HCT116 (cell line): Measurements from ENCODE around the gene SLC46A1. TPM values are rescaled to one million over a fixed set of nuclear protein-coding genes. Genes with fewer than 3 reads are reported as not detected.

ENCODE experiments used
- ATAC-seq: fragments of 200-7000 bp; cut with Tn5 transposase; 2 replicates; pipeline ENCODE4 v1.9.1; 2020; ENCODE audit warnings: mild to moderate bottlenecking, moderate library complexity
- BruUV-seq: library from RNA; stranded (reverse); fragments of 400-500 nt; replicated peaks from 2 replicates; lab custom pipeline; 2021; lab: Mats Ljungman, UMichigan
- CTCF ChIA-PET: fragments of 300-600 bp; sonication (Branson Sonifier 250); formaldehyde crosslinking; loops from one replicate; lab custom pipeline; 2021; ENCODE audit warnings: antibody characterized with exemption; lab: Charles Lee
- POLR2A ChIA-PET: fragments of 300-600, 350-600 bp; sonication (Branson Sonifier 250); formaldehyde crosslinking; loops from one replicate; lab custom pipeline; 2021; ENCODE audit warnings: antibody characterized with exemption; lab: Charles Lee
- RAD21 ChIA-PET, 2 experiments: fragments of 300-600 bp; sonication (Branson Sonifier 250); formaldehyde crosslinking; loops; one replicate each; lab custom pipeline; 2023; ENCODE audit warnings: low total read pairs in 2 of 2; ENCODE audit not compliant: uncharacterized antibody in 2 of 2, unreplicated experiment in 2 of 2, low non-redundant PET in 1 of 2; lab: Charles Lee
- DNase-seq: peaks from one replicate; pipeline ENCODE4 v3.0.0-alpha.2; 2010; ENCODE audit warnings: low read depth, low spot score
- H2AFZ ChIP-seq: fragments of 200-600 bp; shearing (Covaris generic), sonication (generic); 2 replicates; pipeline ENCODE4 v1.6.1; 2017; ENCODE audit warnings: low read depth, mixed run types, mixed read lengths, antibody characterized with exemption, low read length; ENCODE audit not compliant: poor library complexity, severe bottlenecking
- H3K27ac ChIP-seq: 2 replicates; pipeline ENCODE4 v1.5.1; 2012; ENCODE audit warnings: low read depth, low read length
- H3K27me3 ChIP-seq: fragments of 200-600 bp; sonication (generic); 2 replicates; pipeline ENCODE4 v1.6.1; 2016; ENCODE audit warnings: mixed run types, low read length, mixed read lengths; ENCODE audit not compliant: insufficient read depth
- H3K36me3 ChIP-seq, 2 experiments: fragments of 200-500 bp in 1 of 2; fragments of 200-600 bp in 1 of 2; sonication (Bioruptor generic) in 1 of 2; sonication (generic) in 1 of 2; 2 replicates each; pipeline versions ENCODE4 v1.5.1 to v1.6.1; 2014 to 2016; ENCODE audit warnings: low read length in 2 of 2, inconsistent platforms in 1 of 2, mixed read lengths in 1 of 2, mixed run types in 1 of 2; ENCODE audit not compliant: insufficient read depth in 2 of 2, control insufficient read depth in 1 of 2
- H3K4me1 ChIP-seq, 2 experiments: fragments of 200-600 bp in 1 of 2; sonication (generic) in 1 of 2; 2 replicates each; pipeline versions ENCODE4 v1.5.1 to v1.6.1; 2012 to 2017; ENCODE audit warnings: low read length in 2 of 2, inconsistent platforms in 1 of 2, mild to moderate bottlenecking in 1 of 2, mixed read lengths in 1 of 2, mixed run types in 1 of 2, moderate library complexity in 1 of 2; ENCODE audit not compliant: insufficient read depth in 2 of 2, control insufficient read depth in 1 of 2
- H3K4me2 ChIP-seq: fragments of 200-600 bp; sonication (generic); 2 replicates; pipeline ENCODE4 v1.6.1; 2017; ENCODE audit warnings: mixed run types, low read length, mixed read lengths
- H3K4me3 ChIP-seq, 2 experiments: fragments of 200-600 bp in 1 of 2; sonication (generic) in 1 of 2; replicated peaks in 1 of 2; 2 replicates each; pipeline ENCODE4 v1.5.1; 2011 to 2016; ENCODE audit warnings: low read length in 2 of 2, control low read depth in 1 of 2, low read depth in 1 of 2, mild to moderate bottlenecking in 1 of 2, mixed read lengths in 1 of 2, mixed run types in 1 of 2
- H3K79me2 ChIP-seq: fragments of 200-600 bp; sonication (generic); 2 replicates; pipeline ENCODE4 v1.6.1; 2017; ENCODE audit warnings: mild to moderate bottlenecking, mixed run types, low read length, moderate library complexity, mixed read lengths; ENCODE audit not compliant: insufficient read depth
- H3K9ac ChIP-seq: fragments of 200-600 bp; sonication (generic); 2 replicates; pipeline ENCODE4 v1.6.1; 2016; ENCODE audit warnings: low read length, mixed read lengths
- H3K9me2 ChIP-seq: fragments of 200-600 bp; sonication (generic), shearing (Covaris generic); 2 replicates; pipeline ENCODE4 v1.6.1; 2017; ENCODE audit warnings: mixed run types, mild to moderate bottlenecking, moderate library complexity; ENCODE audit not compliant: insufficient read depth
- H3K9me3 ChIP-seq, 2 experiments: fragments of 200-500 bp in 1 of 2; fragments of 200-600 bp in 1 of 2; sonication (Bioruptor generic) in 1 of 2; sonication (generic) in 1 of 2; 2 replicates each; pipeline ENCODE4 v1.6.1; 2014 to 2017; ENCODE audit warnings: low read length in 2 of 2, mixed read lengths in 2 of 2, inconsistent platforms in 1 of 2, low read depth in 1 of 2, mild to moderate bottlenecking in 1 of 2, mixed run types in 1 of 2, moderate library complexity in 1 of 2; ENCODE audit not compliant: control insufficient read depth in 1 of 2, insufficient read depth in 1 of 2
- H4K20me1 ChIP-seq: fragments of 200-600 bp; sonication (generic), shearing (Covaris generic); 2 replicates; pipeline ENCODE4 v1.6.1; 2017; ENCODE audit warnings: mixed run types, mild to moderate bottlenecking, moderate library complexity; ENCODE audit not compliant: insufficient read depth
- CEBPB ChIP-seq: IDR thresholded peaks from 2 replicates; pipeline ENCODE4 v1.6.1; 2012; ENCODE audit warnings: low read depth
- EGR1 ChIP-seq: IDR thresholded peaks from 2 replicates; pipeline ENCODE4 v1.6.1; 2012; ENCODE audit warnings: low read depth
- EZH2 ChIP-seq: fragments of 200-600 bp; sonication (generic); IDR thresholded peaks from 2 replicates; pipeline ENCODE4 v1.6.1; 2017; ENCODE audit warnings: antibody characterized with exemption, mixed run types
- EZH2phosphoT487 ChIP-seq: fragments of 200-600 bp; IDR thresholded peaks from 2 replicates; pipeline ENCODE4 v1.6.1; 2018; ENCODE audit warnings: antibody characterized with exemption, borderline replicate concordance
- FOSL1 ChIP-seq: IDR thresholded peaks from 2 replicates; pipeline ENCODE4 v1.6.1; 2012; ENCODE audit warnings: low read depth
- JUND ChIP-seq: IDR thresholded peaks from 2 replicates; pipeline ENCODE4 v1.6.1; 2012
- MAX ChIP-seq: IDR thresholded peaks from 2 replicates; pipeline ENCODE4 v1.6.1; 2012
- POLR2AphosphoS5 ChIP-seq: IDR thresholded peaks from 2 replicates; pipeline ENCODE4 v1.6.1; 2011; ENCODE audit warnings: mild to moderate bottlenecking, low read depth, low read length, moderate library complexity
- RAD21 ChIP-seq: IDR thresholded peaks from 2 replicates; pipeline ENCODE4 v1.6.1; 2012; ENCODE audit warnings: low read depth, mild to moderate bottlenecking
- REST ChIP-seq: IDR thresholded peaks from 2 replicates; pipeline ENCODE4 v1.6.1; 2012; ENCODE audit warnings: low read depth
- TCF7L2 ChIP-seq: IDR thresholded peaks from 2 replicates; pipeline ENCODE4 v1.7.0; 2011; ENCODE audit warnings: borderline replicate concordance, inconsistent platforms; ENCODE audit not compliant: insufficient read depth, insufficient read length; ENCODE audit errors: extremely low read depth
- YY1 ChIP-seq: IDR thresholded peaks from 2 replicates; pipeline ENCODE4 v1.6.1; 2011; ENCODE audit warnings: low read length, low read depth, moderate library complexity, mild to moderate bottlenecking; ENCODE audit not compliant: insufficient replicate concordance; ENCODE audit errors: extremely low read depth
- ZBTB33 ChIP-seq: IDR thresholded peaks from 2 replicates; pipeline ENCODE4 v1.6.1; 2011; ENCODE audit warnings: mild to moderate bottlenecking, low read length, moderate library complexity; ENCODE audit not compliant: insufficient replicate concordance; ENCODE audit errors: extremely low read depth
- intact Hi-C: fragments of 100-400 bp; cut with micrococcal nuclease; formaldehyde crosslinking; loops from 2 replicates; pipeline ENCODE4 v1.10.0; 2022
- total RNA-seq: library from RNA; stranded (reverse); gene quantifications from one replicate; pipeline ENCODE4 v1.2.1, GENCODE V29; 2021; ENCODE audit not compliant: unreplicated experiment

SLC46A1 gene
- total RNA-seq, 1 experiment from 2014 or later: 17.8 TPM

GRCh38 chr17:28368306-28368831, 37.6 kb downstream of the SLC46A1 start:
- intact Hi-C loops: no loop called here
- Histone ChIP-seq H3K9me2 (no peaks in the 10 kb centered on the region), H3K9me3 (no peaks in the 10 kb centered on the region), H3K4me3 (no peak overlapping the region), H4K20me1 (no peaks in the 10 kb centered on the region), H3K27me3 (no peaks in the 10 kb centered on the region), H3K79me2 (no peaks in the 10 kb centered on the region), H3K36me3 (no peaks in the 10 kb centered on the region), H2AFZ (no peak overlapping the region), H3K4me2 (no peak overlapping the region), H3K9ac (no peak overlapping the region), H3K27ac (no peak overlapping the region), H3K4me1 (peaks cover 11 to 20% of the 10 kb centered on the region in 2 experiments; a peak in 3 of 4 replicates)
- ChIA-PET CTCF (no interaction called here), POLR2A (interaction anchor here (1.0 kb wide), 1 partner anchor 11 kb away, joined by 3 read pairs; the partner anchor contains the start of gene POLDIP2), RAD21 (no interaction called here)
- no TSS peak for BruUV-seq
- no peak for ATAC-seq
- TF ChIP-seq ZBTB33 (no peak), RAD21 (no peak)
- DNase-seq: no peak

GRCh38 chr17:28367641-28368305, 38.2 kb downstream of the SLC46A1 start:
- POLR2A ChIA-PET: interaction anchor here (1.0 to 1.3 kb wide), 2 partner anchors 10 kb away, joined by 3 read pairs; partner anchors contain the start of gene POLDIP2
- Histone ChIP-seq H3K9ac (no peak overlapping the region), H3K4me3 (no peak overlapping the region), H3K4me2 (no peak overlapping the region), H3K27ac (no peak overlapping the region), H3K4me1 (peaks cover 11 to 20% of the 10 kb centered on the region in 2 experiments; a peak in 3 of 4 replicates), H3K79me2 (no peaks in the 10 kb centered on the region), H3K9me2 (no peaks in the 10 kb centered on the region), H3K36me3 (no peaks in the 10 kb centered on the region), H3K9me3 (no peaks in the 10 kb centered on the region), H3K27me3 (no peaks in the 10 kb centered on the region), H4K20me1 (no peaks in the 10 kb centered on the region), H2AFZ (no peak overlapping the region)
- DNase-seq (no peak), ATAC-seq (no peak)
- RAD21 ChIA-PET: no interaction called here
- CTCF ChIA-PET: interaction anchor here (1.7 kb wide), 1 partner anchor 49 kb away, joined by 4 read pairs; no protein-coding TSS in a partner anchor
- BruUV-seq: no TSS peak
- intact Hi-C loops: no loop called here
- TF ChIP-seq FOSL1: no peak
- no peak for TF ChIP-seq YY1
- TF ChIP-seq CEBPB: no peak
- no peak for TF ChIP-seq TCF7L2
- TF ChIP-seq EZH2phosphoT487: no peak
- TF ChIP-seq JUND: no peak
- no peak for TF ChIP-seq EGR1
- no peak for TF ChIP-seq EZH2
- TF ChIP-seq REST: no peak
- no peak for TF ChIP-seq POLR2AphosphoS5
- TF ChIP-seq MAX: no peak
